ENCODE measurements around the gene CACNA2D1. TPM values are rescaled to one million over a fixed set of nuclear protein-coding genes. Genes with fewer than 3 reads are reported as not detected.

The CACNA2D1 gene
- total RNA-seq, 1 experiment from 2014 or later, result 9.8 TPM

GRCh38 chr7:82471351-82472020 lies 27.9 kb upstream of the CACNA2D1 start:
- H3K4me1 ChIP-seq (ENCODE audit: control insufficient read depth, insufficient read depth, low read length), result no peaks in the 10 kb centered on the region
- no TSS peak for BruUV-seq (replicated peaks)
- ATAC-seq (no peak), DNase-seq (ENCODE audit: low read depth, low spot score) (no peak)
- TF ChIP-seq POLR2AphosphoS5 (IDR thresholded peaks at IDR 0.05; ENCODE audit: low read depth, low read length) (no peak), TCF7L2 (IDR thresholded peaks at IDR 0.05; ENCODE audit: low read depth, low read length) (no peak), REST (IDR thresholded peaks at IDR 0.05; ENCODE audit: insufficient read depth in 1 of 2, low read depth in 2 of 2, low read length in 1 of 2) (no peak), CTCF (IDR thresholded peaks at IDR 0.05) (no peak), SIN3A (IDR thresholded peaks at IDR 0.05; ENCODE audit: borderline replicate concordance, insufficient read depth, low read depth, low read length) (no peak)
- H3K9me3 ChIP-seq (ENCODE audit: control insufficient read depth, insufficient read depth, low read depth, low read length), result no peaks in the 10 kb centered on the region
- H3K4me3 ChIP-seq (ENCODE audit: low read depth in 2 of 2, low read length in 2 of 2), result no peak overlapping the region
- CTCF ChIA-PET, result no interaction called here
- peaks cover 2% of the 10 kb centered on the region; the same call in 1 of the 2 replicates for H3K27me3 ChIP-seq (ENCODE audit: control insufficient read depth, insufficient read depth, low read length)
- no peaks in the 10 kb centered on the region for H3K36me3 ChIP-seq (ENCODE audit: control insufficient read depth, insufficient read depth, low read length)
- POLR2A ChIA-PET, result no interaction called here
- intact Hi-C loops (cut with micrococcal nuclease; ENCODE audit: unreplicated experiment), result no loop called here
- in situ Hi-C loops (cut with HindIII; ENCODE audit: low pct_unique_long_range_greater_than_20kb, low sequenced_read_pairs), result no loop called here
- H3K27ac ChIP-seq (ENCODE audit: low read length), result no peak overlapping the region

GRCh38 chr7:82469207-82469606 lies 25.6 kb upstream of the CACNA2D1 start:
- no peaks in the 10 kb centered on the region for H3K9me3 ChIP-seq (ENCODE audit: control insufficient read depth, insufficient read depth, low read depth, low read length)
- H3K27me3 ChIP-seq (ENCODE audit: control insufficient read depth, insufficient read depth, low read length), result peaks cover 2% of the 10 kb centered on the region; the same call in 1 of the 2 replicates
- no TSS peak for BruUV-seq (replicated peaks)
- no peak overlapping the region for H3K4me3 ChIP-seq (ENCODE audit: low read depth in 2 of 2, low read length in 2 of 2)
- ATAC-seq (no peak), DNase-seq (ENCODE audit: low read depth, low spot score) (no peak)
- intact Hi-C loops (cut with micrococcal nuclease; ENCODE audit: unreplicated experiment), result no loop called here
- H3K4me1 ChIP-seq (ENCODE audit: control insufficient read depth, insufficient read depth, low read length), result no peaks in the 10 kb centered on the region
- H3K36me3 ChIP-seq (ENCODE audit: control insufficient read depth, insufficient read depth, low read length), result no peaks in the 10 kb centered on the region
- in situ Hi-C loops (cut with HindIII; ENCODE audit: low pct_unique_long_range_greater_than_20kb, low sequenced_read_pairs), result no loop called here
- ChIA-PET CTCF (no interaction called here), POLR2A (no interaction called here)
- TF ChIP-seq POLR2AphosphoS5 (IDR thresholded peaks at IDR 0.05; ENCODE audit: low read depth, low read length) (no peak), SIN3A (IDR thresholded peaks at IDR 0.05; ENCODE audit: borderline replicate concordance, insufficient read depth, low read depth, low read length) (no peak), REST (IDR thresholded peaks at IDR 0.05; ENCODE audit: insufficient read depth in 1 of 2, low read depth in 2 of 2, low read length in 1 of 2) (no peak), TCF7L2 (IDR thresholded peaks at IDR 0.05; ENCODE audit: low read depth, low read length) (no peak), CTCF (IDR thresholded peaks at IDR 0.05) (no peak)
- no peak overlapping the region for H3K27ac ChIP-seq (ENCODE audit: low read length)
